DOHH2 (cell line): Measurements from ENCODE around the gene CEBPZ.

ENCODE experiments used
- H3F3A ChIP-seq: fragments of 200-600 bp; sonication (generic), shearing (Covaris generic); 2 replicates; pipeline ENCODE4 v1.6.0; 2016; ENCODE audit warnings: antibody characterized with exemption, mild to moderate bottlenecking; ENCODE audit not compliant: control insufficient read depth, insufficient read depth
- H3K27ac ChIP-seq: fragments of 200-600 bp; sonication (generic); 2 replicates; pipeline ENCODE4 v1.5.1; 2014; ENCODE audit warnings: low read depth, mild to moderate bottlenecking, low read length, moderate library complexity
- H3K27me3 ChIP-seq: fragments of 200-600 bp; sonication (generic); 2 replicates; pipeline ENCODE4 v1.6.1; 2014; ENCODE audit warnings: mild to moderate bottlenecking, low read length, mixed read lengths; ENCODE audit not compliant: control insufficient read depth
- H3K36me3 ChIP-seq: fragments of 200-600 bp; sonication (generic); 2 replicates; pipeline ENCODE4 v1.6.1; 2014; ENCODE audit warnings: mild to moderate bottlenecking, low read length, moderate library complexity, mixed read lengths; ENCODE audit not compliant: control insufficient read depth
- H3K4me1 ChIP-seq: fragments of 200-600 bp; sonication (generic); 2 replicates; pipeline ENCODE4 v1.6.1; 2014; ENCODE audit warnings: mild to moderate bottlenecking, low read length, mixed read lengths; ENCODE audit not compliant: control insufficient read depth
- H3K4me2 ChIP-seq: fragments of 200-600 bp; sonication (generic); 2 replicates; pipeline ENCODE4 v1.6.0; 2014; ENCODE audit warnings: mild to moderate bottlenecking, low read length, moderate library complexity
- H3K4me3 ChIP-seq: fragments of 200-600 bp; sonication (generic); 2 replicates; pipeline ENCODE4 v1.5.1; 2014; ENCODE audit warnings: mild to moderate bottlenecking, low read length, mixed read lengths
- H3K79me2 ChIP-seq: fragments of 200-600 bp; sonication (generic); 2 replicates; pipeline ENCODE4 v1.6.1; 2014; ENCODE audit warnings: mild to moderate bottlenecking, low read length, mixed read lengths; ENCODE audit not compliant: control insufficient read depth
- H3K9me2 ChIP-seq: fragments of 200-600 bp; sonication (generic); replicated peaks from 2 replicates; pipeline ENCODE4 v1.6.1; 2014; ENCODE audit warnings: mild to moderate bottlenecking, low read length, mixed read lengths; ENCODE audit not compliant: control insufficient read depth
- H3K9me3 ChIP-seq: fragments of 200-600 bp; sonication (generic); 2 replicates; pipeline ENCODE4 v1.6.1; 2014; ENCODE audit warnings: antibody characterized with exemption, low read length, mixed read lengths; ENCODE audit not compliant: control insufficient read depth, insufficient read depth
- H4K20me1 ChIP-seq: fragments of 200-600 bp; sonication (generic); 2 replicates; pipeline ENCODE4 v1.6.0; 2014; ENCODE audit warnings: low read depth, mild to moderate bottlenecking, antibody characterized with exemption, low read length, moderate library complexity; ENCODE audit not compliant: control insufficient read depth, insufficient read depth
- EZH2phosphoT487 ChIP-seq: fragments of 200-600 bp; sonication (generic); IDR thresholded peaks from 2 replicates; pipeline ENCODE4 v1.6.1; 2017; ENCODE audit warnings: borderline replicate concordance, mild to moderate bottlenecking, antibody characterized with exemption, low read length, moderate library complexity, mixed read lengths
- TF ChIP-seq, protein P1 (sequence below): fragments of 200-600 bp; sonication (generic); IDR thresholded peaks from one replicate; pipeline ENCODE4 v1.5.1; 2014; ENCODE audit warnings: antibody characterized with exemption, mild to moderate bottlenecking, low read depth, low read length; ENCODE audit not compliant: poor library complexity, severe bottlenecking

Gene CEBPZ

DNA sequence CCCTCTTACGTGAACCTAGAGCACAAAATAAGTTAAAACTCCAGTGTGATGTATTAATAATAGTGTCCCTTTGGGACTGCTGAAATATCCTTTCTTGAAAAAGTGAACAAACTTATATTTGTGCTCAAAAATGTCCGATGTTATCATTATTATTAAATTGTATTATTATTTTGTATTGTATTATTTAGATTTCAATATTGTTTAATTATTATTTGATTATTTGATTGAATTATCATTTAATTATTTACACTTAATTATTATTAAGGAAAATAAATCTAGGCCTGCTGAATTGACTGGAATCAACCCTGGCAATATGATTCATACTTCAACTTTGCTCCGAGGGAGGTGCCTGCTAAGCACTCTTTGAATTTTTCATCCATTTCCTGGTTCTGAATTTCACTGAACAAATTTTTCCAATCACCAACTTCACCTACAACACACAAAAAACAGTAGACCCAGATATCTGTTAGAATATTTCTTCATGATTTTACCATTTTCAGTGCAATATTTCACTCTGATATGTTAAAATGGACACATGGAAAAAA lies 63.7 kb downstream of the CEBPZ start:
- Histone ChIP-seq H3K4me1 (no peaks in the 10 kb centered on the region), H3K27ac (no peak overlapping the region), H3K4me3 (no peak overlapping the region), H3K79me2 (no peaks in the 10 kb centered on the region), H3F3A (no peaks in the 10 kb centered on the region), H3K36me3 (no peaks in the 10 kb centered on the region), H4K20me1 (no peaks in the 10 kb centered on the region), H3K27me3 (no peaks in the 10 kb centered on the region), H3K9me2 (no peaks in the 10 kb centered on the region), H3K9me3 (peaks cover 13% of the 10 kb centered on the region; the same call in 1 of the 2 replicates), H3K4me2 (no peak overlapping the region)
- no peak for TF ChIP-seq EZH2phosphoT487
- TF ChIP-seq, protein P1, sequence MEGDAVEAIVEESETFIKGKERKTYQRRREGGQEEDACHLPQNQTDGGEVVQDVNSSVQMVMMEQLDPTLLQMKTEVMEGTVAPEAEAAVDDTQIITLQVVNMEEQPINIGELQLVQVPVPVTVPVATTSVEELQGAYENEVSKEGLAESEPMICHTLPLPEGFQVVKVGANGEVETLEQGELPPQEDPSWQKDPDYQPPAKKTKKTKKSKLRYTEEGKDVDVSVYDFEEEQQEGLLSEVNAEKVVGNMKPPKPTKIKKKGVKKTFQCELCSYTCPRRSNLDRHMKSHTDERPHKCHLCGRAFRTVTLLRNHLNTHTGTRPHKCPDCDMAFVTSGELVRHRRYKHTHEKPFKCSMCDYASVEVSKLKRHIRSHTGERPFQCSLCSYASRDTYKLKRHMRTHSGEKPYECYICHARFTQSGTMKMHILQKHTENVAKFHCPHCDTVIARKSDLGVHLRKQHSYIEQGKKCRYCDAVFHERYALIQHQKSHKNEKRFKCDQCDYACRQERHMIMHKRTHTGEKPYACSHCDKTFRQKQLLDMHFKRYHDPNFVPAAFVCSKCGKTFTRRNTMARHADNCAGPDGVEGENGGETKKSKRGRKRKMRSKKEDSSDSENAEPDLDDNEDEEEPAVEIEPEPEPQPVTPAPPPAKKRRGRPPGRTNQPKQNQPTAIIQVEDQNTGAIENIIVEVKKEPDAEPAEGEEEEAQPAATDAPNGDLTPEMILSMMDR: no peak

DNA sequence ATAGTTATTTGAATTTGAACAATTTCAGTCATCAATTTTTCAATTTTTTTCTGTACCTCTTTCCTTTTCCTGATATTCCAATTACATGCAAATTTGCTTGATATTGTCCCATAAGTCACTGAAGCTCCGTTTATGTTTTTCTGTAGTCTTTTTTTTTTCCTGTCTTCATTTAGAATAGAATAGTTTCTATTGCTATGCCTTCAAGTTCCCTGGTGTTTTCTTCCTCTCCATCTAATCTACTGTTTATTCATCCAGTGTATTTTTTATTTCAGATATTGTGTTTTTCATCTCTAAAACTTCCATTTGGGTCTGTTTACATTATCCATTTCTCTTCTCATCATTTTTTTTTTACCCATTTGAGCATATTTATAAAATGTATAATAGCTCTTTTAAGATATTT lies 66.6 kb downstream of the CEBPZ start:
- H3K9me2 ChIP-seq: no peaks in the 10 kb centered on the region
- no peaks in the 10 kb centered on the region for H3K27me3 ChIP-seq
- H3K9me3 ChIP-seq: peaks cover 13% of the 10 kb centered on the region; the same call in 1 of the 2 replicates
- no peaks in the 10 kb centered on the region for H3K79me2 ChIP-seq
- H3K4me2 ChIP-seq: no peak overlapping the region
- no peak overlapping the region for H3K4me3 ChIP-seq
- H3F3A ChIP-seq: no peaks in the 10 kb centered on the region; the same call in 1 of the 2 replicates
- H3K4me1 ChIP-seq: no peaks in the 10 kb centered on the region
- no peaks in the 10 kb centered on the region for H3K36me3 ChIP-seq
- no peaks in the 10 kb centered on the region for H4K20me1 ChIP-seq
- no peak overlapping the region for H3K27ac ChIP-seq
- TF ChIP-seq, protein P1: no peak
- TF ChIP-seq EZH2phosphoT487: no peak

DNA sequence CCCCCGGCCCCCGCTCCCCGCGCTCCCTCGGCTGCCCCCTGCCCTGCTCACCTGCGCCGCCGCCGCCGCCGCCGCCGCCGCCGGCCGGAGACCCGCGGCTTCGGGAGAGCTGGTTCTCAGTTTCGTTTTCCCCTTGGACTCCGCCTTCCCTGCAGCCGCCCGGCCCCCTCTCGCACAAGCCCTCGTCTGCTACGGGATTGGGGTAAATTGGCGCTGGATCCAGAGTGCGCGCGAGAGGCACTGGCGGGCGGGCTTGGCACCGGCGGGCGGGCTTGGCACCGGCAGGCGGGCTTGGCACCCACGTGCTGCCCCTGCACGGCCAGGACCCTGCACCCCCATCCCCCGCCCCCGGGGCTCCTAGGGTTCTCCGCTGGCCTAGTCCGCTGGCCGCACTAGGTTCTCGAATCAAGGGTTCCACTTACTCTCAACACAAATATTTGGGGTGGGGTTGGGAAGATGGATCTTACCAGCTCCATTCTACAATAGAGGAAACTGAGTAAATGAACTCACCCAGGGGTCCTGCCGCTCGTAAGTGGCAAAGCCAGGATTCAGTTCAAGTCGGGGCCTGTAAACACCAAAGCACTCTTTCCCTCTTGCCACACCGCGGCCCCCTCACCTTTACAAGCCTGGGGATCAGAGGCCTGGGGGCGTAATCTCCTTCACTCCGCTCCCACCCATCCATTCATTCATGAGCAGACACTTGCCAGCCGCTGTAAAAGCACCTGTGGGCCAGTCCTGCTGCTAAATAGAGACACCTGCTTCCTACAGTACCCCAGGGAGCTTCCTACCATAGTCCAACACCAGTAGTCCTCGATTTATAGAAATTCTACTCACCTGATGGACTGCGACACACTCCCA lies 74.3 kb downstream of the CEBPZ start, which contains the start of gene EIF2AK2:
EIF2AK2 (minus strand) TSS at position 124 of the 858 bp plus-strand sequence. CDS start 9,174 bp downstream, outside the sequence.
- TF ChIP-seq, protein P1: no peak
- TF ChIP-seq EZH2phosphoT487: no peak
- Histone ChIP-seq H3K4me1 (peaks cover 25% of the 10 kb centered on the region), H3F3A (no peaks in the 10 kb centered on the region; the same call in 1 of the 2 replicates), H3K27me3 (no peaks in the 10 kb centered on the region), H3K9me3 (no peaks in the 10 kb centered on the region), H3K9me2 (no peaks in the 10 kb centered on the region), H3K4me3 (peak within 1 kb of the TSS; percentile 92), H3K27ac (0 out of 2 replicates have a peak within 1 kb of the TSS, but pooled peaks have one; percentile 15), H3K79me2 (peaks cover 20% of the 10 kb centered on the region), H3K36me3 (no peaks in the 10 kb centered on the region), H4K20me1 (no peaks in the 10 kb centered on the region), H3K4me2 (peak within 1 kb of the TSS; percentile 85)
